HepG2 (cell line): Measurements from ENCODE around the gene CCNG1.

ENCODE experiments used
- ARID2 ChIP-seq: sonication (generic); formaldehyde crosslinking; IDR thresholded peaks from 2 replicates; pipeline ENCODE4 v1.8.1; 2022; ENCODE audit warnings: mild to moderate bottlenecking, missing genetic modification reagents, borderline replicate concordance
- FOXM1 ChIP-seq: sonication (generic); formaldehyde crosslinking; IDR thresholded peaks from 2 replicates; pipeline ENCODE4 v1.5.0; 2020; ENCODE audit warnings: missing genetic modification reagents
- FOXP1 ChIP-seq, 2 experiments: fragments of 450-650 bp in 1 of 2; IDR thresholded peaks; 2 replicates each; pipeline ENCODE4 v1.6.1; 2017 to 2018; ENCODE audit warnings: antibody characterized with exemption in 1 of 2
- POLR2A ChIP-seq, 2 experiments: IDR thresholded peaks; 2 replicates each; pipeline ENCODE4 v1.6.1; 2011; ENCODE audit warnings: low read depth in 2 of 2, low read length in 2 of 2, mild to moderate bottlenecking in 1 of 2, moderate library complexity in 1 of 2; ENCODE audit not compliant: insufficient read depth in 1 of 2
- TF ChIP-seq, protein P1 (sequence below): sonication (generic); formaldehyde crosslinking; IDR thresholded peaks from 2 replicates; pipeline ENCODE4 v1.5.0; 2020; ENCODE audit warnings: mild to moderate bottlenecking, missing genetic modification reagents, moderate library complexity

DNA sequence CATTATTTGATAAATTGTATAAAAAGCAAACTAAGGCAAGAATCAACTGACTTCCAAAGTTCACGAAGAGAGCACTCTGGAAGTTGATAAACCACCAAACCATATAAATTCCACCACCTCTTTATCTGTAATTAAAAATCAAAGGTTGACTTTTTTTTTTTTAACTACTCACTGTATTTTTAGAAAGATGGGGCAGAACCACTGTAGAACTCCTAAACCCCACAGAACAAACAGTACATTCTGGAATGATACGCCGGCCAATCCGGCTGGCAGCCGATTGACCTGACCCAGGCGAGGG is 435 bp upstream of the CCNG1 start:
- TF ChIP-seq ARID2 (no peak), POLR2A (IDR thresholded peaks at IDR 0.05; ENCODE audit: insufficient read depth in 1 of 2, low read depth in 2 of 2, low read length in 2 of 2) (no peak), FOXP1 (IDR thresholded peaks at IDR 0.05) (no peak), FOXP1 (CRISPR knock-in tag; IDR thresholded peaks at IDR 0.05) (no peak), FOXM1 (no peak)
- TF ChIP-seq, protein P1, sequence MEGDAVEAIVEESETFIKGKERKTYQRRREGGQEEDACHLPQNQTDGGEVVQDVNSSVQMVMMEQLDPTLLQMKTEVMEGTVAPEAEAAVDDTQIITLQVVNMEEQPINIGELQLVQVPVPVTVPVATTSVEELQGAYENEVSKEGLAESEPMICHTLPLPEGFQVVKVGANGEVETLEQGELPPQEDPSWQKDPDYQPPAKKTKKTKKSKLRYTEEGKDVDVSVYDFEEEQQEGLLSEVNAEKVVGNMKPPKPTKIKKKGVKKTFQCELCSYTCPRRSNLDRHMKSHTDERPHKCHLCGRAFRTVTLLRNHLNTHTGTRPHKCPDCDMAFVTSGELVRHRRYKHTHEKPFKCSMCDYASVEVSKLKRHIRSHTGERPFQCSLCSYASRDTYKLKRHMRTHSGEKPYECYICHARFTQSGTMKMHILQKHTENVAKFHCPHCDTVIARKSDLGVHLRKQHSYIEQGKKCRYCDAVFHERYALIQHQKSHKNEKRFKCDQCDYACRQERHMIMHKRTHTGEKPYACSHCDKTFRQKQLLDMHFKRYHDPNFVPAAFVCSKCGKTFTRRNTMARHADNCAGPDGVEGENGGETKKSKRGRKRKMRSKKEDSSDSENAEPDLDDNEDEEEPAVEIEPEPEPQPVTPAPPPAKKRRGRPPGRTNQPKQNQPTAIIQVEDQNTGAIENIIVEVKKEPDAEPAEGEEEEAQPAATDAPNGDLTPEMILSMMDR (CRISPR knock-in tag): no peak
